Lower lobe of right lung (tissue), 2 donors: ENCODE measurements around the gene MUC5AC. TPM values are rescaled to one million over a fixed set of nuclear protein-coding genes. Genes with fewer than 3 reads are reported as not detected.
A peak's percentile ranks its signal among the peaks of the same experiment; 100 is the strongest.
"Not testable (repeated sequence)": the region's sequence is repeated elsewhere in the genome, so short reads cannot be mapped to it uniquely, and the experiment has no call there.

Source experiments
- ATAC-seq, 2 donors: fragments of 200-7000 bp; cut with Tn5 transposase; one replicate each; pipeline ENCODE4 v1.9.1; 2020 to 2022; ENCODE audit warnings: mild to moderate bottlenecking in 2 of 2, moderate library complexity in 2 of 2
- DNase-seq: peaks from one replicate; pipeline ENCODE4 v3.0.0-alpha.2; 2020
- H3K27ac ChIP-seq: fragments of 200-600 bp; one replicate; pipeline ENCODE4 v1.8.0; 2022
- H3K27me3 ChIP-seq: fragments of 200-600 bp; one replicate; pipeline ENCODE4 v1.8.0; 2022; ENCODE audit warnings: low read depth
- H3K36me3 ChIP-seq: fragments of 200-600 bp; one replicate; pipeline ENCODE4 v1.8.0; 2022; ENCODE audit warnings: mild to moderate bottlenecking
- H3K4me1 ChIP-seq: fragments of 200-600 bp; one replicate; pipeline ENCODE4 v1.8.0; 2022
- H3K4me3 ChIP-seq: fragments of 200-600 bp; one replicate; pipeline ENCODE4 v1.8.0; 2022; ENCODE audit warnings: mild to moderate bottlenecking
- H3K9me3 ChIP-seq: fragments of 200-600 bp; one replicate; pipeline ENCODE4 v1.8.0; 2022
- CTCF ChIP-seq: fragments of 200-600 bp; IDR thresholded peaks from one replicate; pipeline ENCODE4 v1.8.0; 2022; ENCODE audit warnings: antibody characterized with exemption, mild to moderate bottlenecking
- intact Hi-C: fragments of 100-400 bp; cut with DNase I; formaldehyde crosslinking; loops from one replicate; pipeline ENCODE4 v1.11.0; 2022
- total RNA-seq: library from RNA; stranded (reverse); fragmentation: NEBNext Ultra II Directional; extraction: Animal tissue kit (Norgen Biotek cat#: 25700); gene quantifications from one replicate; pipeline ENCODE4 v1.2.1, GENCODE V29; 2021
- donor health status: DM: no; HTN: yes; CAD: no; lungs with severe emphysema.

MUC5AC gene
- total RNA-seq, 1 donor from 2014 or later: 0.35 TPM

GRCh38 chr11:1211838-1212237 is 54.1 kb downstream of the MUC5AC start:
- H3K36me3 ChIP-seq: no peaks in the 10 kb centered on the region

GRCh38 chr11:1215826-1216225 is 58.1 kb downstream of the MUC5AC start:
- H3K36me3 ChIP-seq, H3K27ac ChIP-seq, intact Hi-C loops, ATAC-seq, H3K4me3 ChIP-seq, H3K4me1 ChIP-seq: not testable (repeated sequence)
- peaks cover 12% of the 10 kb centered on the region for H3K9me3 ChIP-seq
- H3K27me3 ChIP-seq: peaks cover 26% of the 10 kb centered on the region
- DNase-seq: peak; percentile 28

More at GRCh38 chr11:1211838-1212237, 54.1 kb downstream of the MUC5AC start:
- ATAC-seq: no peak
- peaks cover 15% of the 10 kb centered on the region for H3K9me3 ChIP-seq
- no peak for DNase-seq
- no peak overlapping the region for H3K27ac ChIP-seq
- H3K4me3 ChIP-seq: no peak overlapping the region
- no peak for TF ChIP-seq CTCF
- H3K27me3 ChIP-seq: no peaks in the 10 kb centered on the region
- intact Hi-C loops: no loop called here
- no peaks in the 10 kb centered on the region for H3K4me1 ChIP-seq

GRCh38 chr11:1217151-1217550 is 59.4 kb downstream of the MUC5AC start:
- no peak for ATAC-seq
- Histone ChIP-seq H3K4me3 (no peak overlapping the region), H3K9me3 (no peaks in the 10 kb centered on the region), H3K4me1 (no peaks in the 10 kb centered on the region), H3K27me3 (peaks cover 39% of the 10 kb centered on the region), H3K27ac (no peak overlapping the region), H3K36me3 (no peaks in the 10 kb centered on the region)
- no peak for TF ChIP-seq CTCF
- intact Hi-C loops: no loop called here
- peak; percentile 11 for DNase-seq

- ATAC-seq: no peak
- no peak overlapping the region for H3K4me3 ChIP-seq
- H3K4me1 ChIP-seq: no peaks in the 10 kb centered on the region
- H3K27ac ChIP-seq: no peak overlapping the region
- H3K27me3 ChIP-seq: peaks cover 51% of the 10 kb centered on the region
- intact Hi-C loops: no loop called here
- DNase-seq: peak; percentile 17
- no peaks in the 10 kb centered on the region for H3K9me3 ChIP-seq
- no peaks in the 10 kb centered on the region for H3K36me3 ChIP-seq
- TF ChIP-seq CTCF: no peak
Observed at GRCh38 chr11:1218256-1218787, 60.6 kb downstream of the MUC5AC start.

- peak; percentile 40 for DNase-seq
- TF ChIP-seq CTCF: no peak
- Histone ChIP-seq H3K27me3 (peaks cover 57% of the 10 kb centered on the region), H3K9me3 (no peaks in the 10 kb centered on the region), H3K36me3 (no peaks in the 10 kb centered on the region), H3K4me1 (no peaks in the 10 kb centered on the region), H3K4me3 (no peak overlapping the region), H3K27ac (no peak overlapping the region)
- intact Hi-C loops: no loop called here
- peak in 1 of 2 donors; percentile 15 for ATAC-seq
Observed at GRCh38 chr11:1218788-1219445, 61.2 kb downstream of the MUC5AC start.

- Histone ChIP-seq H3K27ac (no peak overlapping the region), H3K4me1 (no peaks in the 10 kb centered on the region), H3K4me3 (no peak overlapping the region), H3K27me3 (peaks cover 60% of the 10 kb centered on the region), H3K36me3 (no peaks in the 10 kb centered on the region), H3K9me3 (no peaks in the 10 kb centered on the region)
- no peak for TF ChIP-seq CTCF
- ATAC-seq (peak in 1 of 2 donors; percentile 4), DNase-seq (peak; percentile 36)
- intact Hi-C loops: no loop called here
Observed at GRCh38 chr11:1219446-1219833, 61.7 kb downstream of the MUC5AC start.
